Spleen (tissue), 7 donors: Measurements from ENCODE around the gene IFNGR2.

Experiments
- POLR2A ChIP-seq, 3 donors: fragments of 450-650 bp; IDR thresholded peaks; one replicate each; pipeline ENCODE4 v1.5.1; 2017; ENCODE audit warnings: antibody characterized with exemption in 3 of 3, mild to moderate bottlenecking in 1 of 3
- TF ChIP-seq, protein P1 (sequence below), 11 experiments: fragments of 200-600 bp in 7 of 11; fragments of 450-650 bp in 4 of 11; sonication (generic) in 4 of 11; IDR thresholded peaks in 8 of 11; conservative IDR thresholded peaks in 3 of 11; 1 replicate in 7 of 11; 2 replicates in 4 of 11; pipeline versions ENCODE4 v1.4.0 to v1.8.0; 2016 to 2021; ENCODE audit warnings: antibody characterized with exemption in 11 of 11, inconsistent platforms in 4 of 11, mild to moderate bottlenecking in 1 of 11
- donor health status: DM: no; HTN: no; CAD: no; lungs with moderate emphysema.
- donor health status: DM: no; HTN: no; CAD: no.
- donor health status: DM: no; HTN: no; CAD: no.

DNA sequence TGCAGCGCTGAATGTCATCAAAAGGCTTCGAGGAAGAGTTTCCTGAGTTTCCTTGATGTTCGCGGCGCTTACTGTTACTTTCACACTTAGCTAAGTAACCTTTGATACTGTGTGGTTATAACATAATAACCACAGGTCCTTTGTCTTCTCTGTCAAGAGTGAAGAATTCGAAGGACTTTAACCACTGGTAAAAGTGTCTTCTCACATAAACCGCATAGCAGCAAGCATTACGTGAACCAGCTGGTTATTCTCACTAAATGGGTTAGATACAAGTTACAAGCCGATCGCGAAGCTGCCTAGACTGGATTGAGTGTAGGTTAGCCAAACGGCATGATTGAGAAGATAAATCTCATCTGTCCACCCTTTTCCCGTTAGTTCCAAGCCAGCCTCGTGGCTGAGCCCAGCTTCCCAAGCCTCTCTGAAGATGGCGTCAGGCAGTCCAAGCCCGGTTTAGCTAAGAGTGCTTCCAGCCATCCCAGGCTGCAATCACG is 18.3 kb upstream of the IFNGR2 start:
- TF ChIP-seq, protein P1, sequence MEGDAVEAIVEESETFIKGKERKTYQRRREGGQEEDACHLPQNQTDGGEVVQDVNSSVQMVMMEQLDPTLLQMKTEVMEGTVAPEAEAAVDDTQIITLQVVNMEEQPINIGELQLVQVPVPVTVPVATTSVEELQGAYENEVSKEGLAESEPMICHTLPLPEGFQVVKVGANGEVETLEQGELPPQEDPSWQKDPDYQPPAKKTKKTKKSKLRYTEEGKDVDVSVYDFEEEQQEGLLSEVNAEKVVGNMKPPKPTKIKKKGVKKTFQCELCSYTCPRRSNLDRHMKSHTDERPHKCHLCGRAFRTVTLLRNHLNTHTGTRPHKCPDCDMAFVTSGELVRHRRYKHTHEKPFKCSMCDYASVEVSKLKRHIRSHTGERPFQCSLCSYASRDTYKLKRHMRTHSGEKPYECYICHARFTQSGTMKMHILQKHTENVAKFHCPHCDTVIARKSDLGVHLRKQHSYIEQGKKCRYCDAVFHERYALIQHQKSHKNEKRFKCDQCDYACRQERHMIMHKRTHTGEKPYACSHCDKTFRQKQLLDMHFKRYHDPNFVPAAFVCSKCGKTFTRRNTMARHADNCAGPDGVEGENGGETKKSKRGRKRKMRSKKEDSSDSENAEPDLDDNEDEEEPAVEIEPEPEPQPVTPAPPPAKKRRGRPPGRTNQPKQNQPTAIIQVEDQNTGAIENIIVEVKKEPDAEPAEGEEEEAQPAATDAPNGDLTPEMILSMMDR (IDR thresholded peaks at IDR 0.05 in 8 of 11, conservative IDR thresholded peaks at IDR 0.05 in 3 of 11): no peak
- TF ChIP-seq POLR2A (IDR thresholded peaks at IDR 0.05): no peak
